AG04449 (cell line): ENCODE measurements around the gene RAD51B.
"Not testable (repeated sequence)": the region's sequence is repeated elsewhere in the genome, so short reads cannot be mapped to it uniquely, and the experiment has no call there.

Experiments
- CTCF ChIA-PET: fragments of 350-600 bp; formaldehyde crosslinking; extraction: SDS; loops from one replicate; lab custom pipeline; 2021; ENCODE audit warnings: antibody characterized with exemption; lab: Yijun Ruan, JAX
- POLR2A ChIA-PET: fragments of 400-600, 350-600 bp; formaldehyde crosslinking; extraction: SDS; loops from one replicate; lab custom pipeline; 2020; ENCODE audit warnings: antibody characterized with exemption, inconsistent platforms; lab: Yijun Ruan, JAX
- DNase-seq: peaks from one replicate; pipeline ENCODE4 v3.0.0-alpha.2; 2010; ENCODE audit warnings: low read depth, low spot score
- H3K4me3 ChIP-seq: 2 replicates; pipeline ENCODE4 v1.5.1; 2011; ENCODE audit warnings: low read depth, mild to moderate bottlenecking, control low read depth, low read length
- CTCF ChIP-seq: IDR thresholded peaks from one replicate; pipeline ENCODE4 v1.5.1; 2011; ENCODE audit warnings: mild to moderate bottlenecking, moderate library complexity, low read length, control low read depth, inconsistent platforms; ENCODE audit not compliant: insufficient read depth; ENCODE audit errors: missing control alignments

RAD51B gene

GRCh38 chr14:68111853-68112270 is 292.3 kb downstream of the RAD51B start:
- ChIA-PET POLR2A (no interaction called here), CTCF (no interaction called here)
- TF ChIP-seq CTCF: no peak
- DNase-seq: no peak
- no peak overlapping the region for H3K4me3 ChIP-seq

DNA sequence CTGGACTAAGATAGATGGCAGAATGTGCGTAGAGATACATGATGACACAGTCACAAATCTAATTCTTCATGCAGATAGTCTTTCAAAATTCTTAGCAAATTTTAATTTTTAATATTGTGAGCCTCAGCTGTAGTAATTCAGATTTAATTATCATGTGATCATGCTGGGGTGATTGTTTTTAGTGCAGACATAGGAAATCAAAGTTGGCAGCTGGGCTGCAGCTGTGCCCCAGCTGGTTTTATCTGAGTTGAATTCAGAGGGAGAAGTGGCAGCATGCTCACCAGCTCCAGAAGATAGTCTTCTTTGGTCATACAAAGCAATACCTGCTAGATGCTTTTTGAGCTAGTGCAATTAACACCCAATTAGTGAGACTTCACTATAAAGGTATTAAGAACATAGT is 292.9 kb downstream of the RAD51B start:
- no peak for TF ChIP-seq CTCF
- CTCF ChIA-PET: no interaction called here

DNA sequence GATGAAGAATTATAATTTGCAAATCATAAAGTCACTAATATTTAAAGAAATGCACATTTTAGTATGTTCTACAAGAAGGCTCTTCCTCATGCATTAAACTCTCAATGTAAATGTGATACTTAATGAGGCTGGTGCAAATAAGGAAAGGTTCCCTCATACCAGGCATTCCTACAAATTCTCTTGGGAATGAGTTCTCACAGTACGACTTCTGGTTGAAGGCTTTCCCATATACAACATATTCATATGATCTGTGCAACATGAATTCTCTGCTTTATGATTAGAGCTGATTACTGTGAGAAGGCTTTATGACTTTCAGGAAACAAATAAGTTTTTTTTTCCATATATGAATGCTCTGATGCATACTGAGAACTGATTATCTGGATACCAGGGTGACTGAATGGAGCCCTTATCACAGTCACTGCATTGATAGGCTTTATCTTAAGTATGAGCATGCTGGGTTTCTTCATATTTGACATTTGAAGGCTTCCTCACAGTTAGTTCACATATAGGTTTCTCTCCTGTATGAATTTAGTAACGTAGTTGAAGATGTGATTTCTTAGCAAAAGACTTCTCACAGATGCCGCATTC is 293.9 kb downstream of the RAD51B start:
- CTCF ChIA-PET: no interaction called here
- no peak for TF ChIP-seq CTCF
- no peak overlapping the region for H3K4me3 ChIP-seq
- POLR2A ChIA-PET: no interaction called here
- DNase-seq: no peak

More for the DNA sequence above, 292.9 kb downstream of the RAD51B start:
- H3K4me3 ChIP-seq: no peak overlapping the region
- DNase-seq: no peak
- POLR2A ChIA-PET: no interaction called here

GRCh38 chr14:68115952-68116351 is 296.4 kb downstream of the RAD51B start:
- CTCF ChIA-PET, H3K4me3 ChIP-seq, DNase-seq: not testable (repeated sequence)
- POLR2A ChIA-PET: interaction anchor here (0.6 kb wide), 1 partner anchor 279 kb away, joined by 4 read pairs; no protein-coding TSS in a partner anchor

- DNase-seq: no peak
- no peak for TF ChIP-seq CTCF
- H3K4me3 ChIP-seq: no peak overlapping the region
- ChIA-PET POLR2A (no interaction called here), CTCF (interaction anchor here (1.2 kb wide), 1 partner anchor 179 kb away, joined by 3 read pairs; no protein-coding TSS in a partner anchor)
Observed at GRCh38 chr14:68122651-68123050, 303.1 kb downstream of the RAD51B start.

DNA sequence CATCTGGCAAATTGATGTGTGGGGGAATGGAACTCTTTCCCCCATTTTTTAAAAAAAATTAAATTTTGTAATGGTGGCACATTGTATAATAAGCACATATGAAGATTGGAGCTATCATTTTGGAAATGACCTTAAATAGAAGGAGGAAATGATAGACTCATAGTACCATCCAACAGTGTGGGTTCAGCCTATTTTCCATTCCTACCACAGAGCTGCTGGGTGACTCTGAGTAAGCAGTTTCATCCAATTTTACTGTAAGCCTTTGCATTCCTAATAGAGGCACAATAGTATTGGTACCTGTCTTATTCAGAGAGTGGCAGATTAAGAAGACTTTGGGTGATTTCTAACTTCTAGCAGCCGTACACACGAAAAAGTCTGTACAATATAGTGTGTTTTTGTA is 304.5 kb downstream of the RAD51B start:
- CTCF ChIA-PET: interaction anchor here (1.2 kb wide), 1 partner anchor 181 kb away, joined by 3 read pairs; no protein-coding TSS in a partner anchor
- no peak for DNase-seq
- H3K4me3 ChIP-seq: no peak overlapping the region
- POLR2A ChIA-PET: no interaction called here
- TF ChIP-seq CTCF: no peak
